Measurements from ENCODE around the gene TNIP1.

GRCh38 chr5:151040211-151040747 is 40.6 kb downstream of the TNIP1 start:
- no peak for TF ChIP-seq PBX3 (IDR thresholded peaks at IDR 0.05)
- no peak for TF ChIP-seq POLR2A (IDR thresholded peaks at IDR 0.05; ENCODE audit: low read length)
- TF ChIP-seq CTCF (IDR thresholded peaks at IDR 0.05): no peak
- no peak for TF ChIP-seq MYC (IDR thresholded peaks at IDR 0.05; ENCODE audit: borderline replicate concordance, low read length)
- TF ChIP-seq HMGXB4 (CRISPR knock-in tag; IDR thresholded peaks at IDR 0.05; ENCODE audit: borderline replicate concordance): no peak
- TF ChIP-seq KDM1A (IDR thresholded peaks at IDR 0.05; ENCODE audit: low read depth): no peak
- TF ChIP-seq CHD4 (IDR thresholded peaks at IDR 0.05; ENCODE audit: borderline replicate concordance): no peak
- TF ChIP-seq POLR2AphosphoS2 (conservative IDR thresholded peaks at IDR 0.05; ENCODE audit: low read length): no peak
- TF ChIP-seq SMC3 (IDR thresholded peaks at IDR 0.05): no peak
- TF ChIP-seq REST (IDR thresholded peaks at IDR 0.05): no peak
- no peak for TF ChIP-seq MAX (IDR thresholded peaks at IDR 0.05)
- no peak for TF ChIP-seq GATA3 (IDR thresholded peaks at IDR 0.05; ENCODE audit: borderline replicate concordance)

Data from A549 (cell line).